Activated gamma-delta T cell treated with Interleukin-2 at 50 U/mL for 16 hours (primary cell): Measurements from ENCODE around the gene RASSF3.
"Not testable (repeated sequence)": the region's sequence is repeated elsewhere in the genome, so short reads cannot be mapped to it uniquely, and the experiment has no call there.

Experiments used
- DNase-seq: peaks from one replicate; pipeline ENCODE4 v3.0.0-alpha.2; 2020

The RASSF3 gene

GRCh38 chr12:64673490-64674169, 63.3 kb downstream of the RASSF3 start:
- DNase-seq, result no peak

- peak; percentile 72 for DNase-seq
Observed at GRCh38 chr12:64674367-64674922, 64.2 kb downstream of the RASSF3 start.

GRCh38 chr12:64675795-64676194, 65.5 kb downstream of the RASSF3 start:
- no peak for DNase-seq

GRCh38 chr12:64678248-64678647, 68.0 kb downstream of the RASSF3 start:
- DNase-seq, result no peak

- no peak for DNase-seq
Observed at GRCh38 chr12:64678835-64679234, 68.5 kb downstream of the RASSF3 start.

GRCh38 chr12:64679487-64680001, 69.2 kb downstream of the RASSF3 start:
- DNase-seq, result peak; percentile 62

GRCh38 chr12:64680235-64680634, 69.9 kb downstream of the RASSF3 start:
- DNase-seq, result no peak

- DNase-seq, result no peak
Observed at GRCh38 chr12:64681200-64682052, 71.1 kb downstream of the RASSF3 start.

- DNase-seq, result no peak
Observed at GRCh38 chr12:64682572-64683277, 72.4 kb downstream of the RASSF3 start.

- DNase-seq, result no peak
Observed at GRCh38 chr12:64683816-64684543, 73.7 kb downstream of the RASSF3 start.

GRCh38 chr12:64685050-64685449, 74.8 kb downstream of the RASSF3 start:
- DNase-seq, result no peak

- no peak for DNase-seq
Observed at GRCh38 chr12:64685605-64686004, 75.3 kb downstream of the RASSF3 start.

- DNase-seq, result no peak
Observed at GRCh38 chr12:64687816-64688215, 77.5 kb downstream of the RASSF3 start.

GRCh38 chr12:64688219-64688618, 77.9 kb downstream of the RASSF3 start:
- DNase-seq, result no peak

- no peak for DNase-seq
Observed at GRCh38 chr12:64688715-64689114, 78.4 kb downstream of the RASSF3 start.

GRCh38 chr12:64690236-64690635, 79.9 kb downstream of the RASSF3 start:
- DNase-seq, result not testable (repeated sequence)

GRCh38 chr12:64691227-64691794, 81.0 kb downstream of the RASSF3 start:
- DNase-seq, result no peak

GRCh38 chr12:64691795-64692583, 81.7 kb downstream of the RASSF3 start:
- DNase-seq, result no peak

GRCh38 chr12:64694130-64695040, 84.1 kb downstream of the RASSF3 start:
- no peak for DNase-seq

GRCh38 chr12:64695550-64695949, 85.3 kb downstream of the RASSF3 start:
- DNase-seq, result no peak
